ENCODE measurements around the gene ANKRD13B.

DNA sequence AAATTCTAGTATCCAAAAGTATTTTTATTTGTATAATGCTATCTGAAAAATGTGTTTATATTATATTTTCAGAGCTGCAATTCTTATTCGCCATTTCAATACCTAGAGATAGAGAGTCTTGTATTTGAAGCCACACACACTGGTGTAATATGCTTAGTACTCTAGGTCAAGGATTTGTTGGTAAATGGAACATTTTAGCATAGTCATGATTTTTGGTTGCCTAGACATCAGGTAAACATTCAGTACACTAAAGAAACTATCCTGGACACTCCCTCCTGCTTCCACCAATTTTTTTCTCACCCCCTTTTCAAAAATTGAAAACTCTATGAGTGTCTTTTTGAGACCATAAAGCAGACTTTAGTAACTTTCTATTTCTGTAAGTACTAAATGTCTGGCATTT lies 46.8 kb upstream of the ANKRD13B start:
- TF ChIP-seq, protein P1, sequence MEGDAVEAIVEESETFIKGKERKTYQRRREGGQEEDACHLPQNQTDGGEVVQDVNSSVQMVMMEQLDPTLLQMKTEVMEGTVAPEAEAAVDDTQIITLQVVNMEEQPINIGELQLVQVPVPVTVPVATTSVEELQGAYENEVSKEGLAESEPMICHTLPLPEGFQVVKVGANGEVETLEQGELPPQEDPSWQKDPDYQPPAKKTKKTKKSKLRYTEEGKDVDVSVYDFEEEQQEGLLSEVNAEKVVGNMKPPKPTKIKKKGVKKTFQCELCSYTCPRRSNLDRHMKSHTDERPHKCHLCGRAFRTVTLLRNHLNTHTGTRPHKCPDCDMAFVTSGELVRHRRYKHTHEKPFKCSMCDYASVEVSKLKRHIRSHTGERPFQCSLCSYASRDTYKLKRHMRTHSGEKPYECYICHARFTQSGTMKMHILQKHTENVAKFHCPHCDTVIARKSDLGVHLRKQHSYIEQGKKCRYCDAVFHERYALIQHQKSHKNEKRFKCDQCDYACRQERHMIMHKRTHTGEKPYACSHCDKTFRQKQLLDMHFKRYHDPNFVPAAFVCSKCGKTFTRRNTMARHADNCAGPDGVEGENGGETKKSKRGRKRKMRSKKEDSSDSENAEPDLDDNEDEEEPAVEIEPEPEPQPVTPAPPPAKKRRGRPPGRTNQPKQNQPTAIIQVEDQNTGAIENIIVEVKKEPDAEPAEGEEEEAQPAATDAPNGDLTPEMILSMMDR (IDR thresholded peaks at IDR 0.05), result no peak
- no peak for TF ChIP-seq POLR2A (IDR thresholded peaks at IDR 0.05)

All from Peyer's patch (tissue), 4 donors.